Esophagus squamous epithelium (tissue), 5 donors: ENCODE results near the gene ZNF646. TPM values are rescaled to one million over a fixed set of nuclear protein-coding genes. Genes with fewer than 3 reads are reported as not detected.

Experiments
- DNase-seq: peaks from one replicate; lab custom pipeline; 2025; lab: John Stamatoyannopoulos, UW
- H3K27ac ChIP-seq, 4 donors: fragments of 200-600 bp; sonication (generic); one replicate each; pipeline ENCODE4 v1.5.1; 2016 to 2019; ENCODE audit warnings: mild to moderate bottlenecking in 1 of 4
- H3K27me3 ChIP-seq, 4 donors: fragments of 200-600 bp; sonication (generic); 1 replicate in 3 of 4; 2 replicates in 1 of 4; pipeline versions ENCODE4 v1.5.1 to v1.6.0; 2017 to 2021; ENCODE audit warnings: antibody characterized with exemption in 1 of 4
- H3K36me3 ChIP-seq, 3 donors: fragments of 200-600 bp; sonication (generic); one replicate each; pipeline ENCODE4 v1.5.1; 2016 to 2019
- H3K4me1 ChIP-seq, 3 donors: fragments of 200-600 bp; sonication (generic); one replicate each; pipeline ENCODE4 v1.5.1; 2017 to 2019
- H3K4me3 ChIP-seq, 4 donors: fragments of 200-600 bp; sonication (generic); 1 replicate in 3 of 4; 2 replicates in 1 of 4; pipeline ENCODE4 v1.5.1; 2016 to 2019; ENCODE audit warnings: mild to moderate bottlenecking in 2 of 4, moderate library complexity in 1 of 4
- H3K9me3 ChIP-seq, 3 donors: fragments of 200-600 bp; sonication (generic); one replicate each; pipeline ENCODE4 v1.5.1; 2016 to 2019
- POLR2A ChIP-seq, 4 donors: fragments of 450-650 bp; IDR thresholded peaks; one replicate each; pipeline ENCODE4 v1.6.1; 2017; ENCODE audit warnings: antibody characterized with exemption in 4 of 4, mild to moderate bottlenecking in 4 of 4, moderate library complexity in 3 of 4
- WGBS, 2 donors: methylation state at CpG; one replicate each; pipeline ENCODE4 v1.1.5; 2018; 5-methylcytosine and 5-hydroxymethylcytosine counted together
- intact Hi-C: fragments of 100-400 bp; cut with DNase I; formaldehyde crosslinking; loops from one replicate; pipeline ENCODE4 v1.15.0; 2022
- total RNA-seq, 4 donors: library from RNA; depleted of rRNA; stranded (reverse); fragments of >200 nt; gene quantifications; one replicate each; pipeline ENCODE4 v1.1.0, GENCODE V29; 2016
- TF ChIP-seq, protein P1 (sequence below), 6 experiments: fragments of 450-650 bp in 4 of 6; fragments of 200-600 bp in 2 of 6; sonication (generic) in 2 of 6; IDR thresholded peaks; one replicate each; pipeline ENCODE4 v1.5.1; 2016 to 2019; ENCODE audit warnings: antibody characterized with exemption in 6 of 6, mild to moderate bottlenecking in 4 of 6, moderate library complexity in 4 of 6
- donor health status: DM: yes; HTN: yes; CAD: no.

Gene ZNF646
- total RNA-seq, 4 donors from 2014 or later: 6.5 to 13.4 (median 10.0) TPM

DNA sequence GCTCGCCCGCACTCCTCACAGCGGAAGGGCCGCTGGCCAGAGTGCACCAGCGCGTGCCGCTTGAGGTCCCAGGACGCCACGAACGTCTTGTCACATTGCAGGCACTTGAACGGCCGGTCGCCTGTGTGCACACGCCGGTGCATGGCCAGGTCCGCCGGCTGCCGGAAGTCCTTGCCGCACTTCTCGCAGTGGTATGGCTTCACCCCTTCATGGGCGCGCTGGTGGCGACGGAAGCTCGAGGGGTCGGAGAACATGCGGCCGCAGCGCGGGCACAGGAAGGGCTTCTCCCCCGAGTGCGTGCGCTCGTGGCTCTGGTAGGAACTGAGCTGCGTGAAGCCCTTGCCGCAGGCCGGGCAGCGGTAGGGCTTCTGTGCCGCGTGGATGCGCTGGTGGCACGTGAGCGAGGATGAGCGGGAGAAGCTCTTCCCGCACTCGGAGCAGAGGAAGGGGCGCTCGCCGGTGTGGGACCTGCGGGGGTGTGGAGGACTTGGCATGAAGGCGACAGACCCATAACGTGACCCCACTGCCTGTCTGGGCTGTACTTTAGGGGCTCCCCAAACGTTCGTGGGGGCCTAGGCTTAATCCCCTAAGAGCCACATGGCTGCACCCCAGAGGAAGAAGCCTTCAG lies 12.3 kb upstream of the ZNF646 start:
- Histone ChIP-seq H3K27me3 (no peaks in the 10 kb centered on the region), H3K27ac (no peak overlapping the region), H3K4me1 (peaks cover 4 to 24% (median 13%) of the 10 kb centered on the region in 3 donors), H3K36me3 (peaks cover 20 to 62% (median 24%) of the 10 kb centered on the region in 3 donors), H3K9me3 (no peaks in the 10 kb centered on the region), H3K4me3 (no peak overlapping the region)
- DNase-seq: no peak
- intact Hi-C loops: no loop called here
- TF ChIP-seq, protein P1, sequence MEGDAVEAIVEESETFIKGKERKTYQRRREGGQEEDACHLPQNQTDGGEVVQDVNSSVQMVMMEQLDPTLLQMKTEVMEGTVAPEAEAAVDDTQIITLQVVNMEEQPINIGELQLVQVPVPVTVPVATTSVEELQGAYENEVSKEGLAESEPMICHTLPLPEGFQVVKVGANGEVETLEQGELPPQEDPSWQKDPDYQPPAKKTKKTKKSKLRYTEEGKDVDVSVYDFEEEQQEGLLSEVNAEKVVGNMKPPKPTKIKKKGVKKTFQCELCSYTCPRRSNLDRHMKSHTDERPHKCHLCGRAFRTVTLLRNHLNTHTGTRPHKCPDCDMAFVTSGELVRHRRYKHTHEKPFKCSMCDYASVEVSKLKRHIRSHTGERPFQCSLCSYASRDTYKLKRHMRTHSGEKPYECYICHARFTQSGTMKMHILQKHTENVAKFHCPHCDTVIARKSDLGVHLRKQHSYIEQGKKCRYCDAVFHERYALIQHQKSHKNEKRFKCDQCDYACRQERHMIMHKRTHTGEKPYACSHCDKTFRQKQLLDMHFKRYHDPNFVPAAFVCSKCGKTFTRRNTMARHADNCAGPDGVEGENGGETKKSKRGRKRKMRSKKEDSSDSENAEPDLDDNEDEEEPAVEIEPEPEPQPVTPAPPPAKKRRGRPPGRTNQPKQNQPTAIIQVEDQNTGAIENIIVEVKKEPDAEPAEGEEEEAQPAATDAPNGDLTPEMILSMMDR (IDR thresholded peaks at IDR 0.05): no peak
- no peak for TF ChIP-seq POLR2A (IDR thresholded peaks at IDR 0.05)
- 92 to 93% methylated on average over 3 to 41 of the region's 54 CpGs for WGBS, 2 donors

DNA sequence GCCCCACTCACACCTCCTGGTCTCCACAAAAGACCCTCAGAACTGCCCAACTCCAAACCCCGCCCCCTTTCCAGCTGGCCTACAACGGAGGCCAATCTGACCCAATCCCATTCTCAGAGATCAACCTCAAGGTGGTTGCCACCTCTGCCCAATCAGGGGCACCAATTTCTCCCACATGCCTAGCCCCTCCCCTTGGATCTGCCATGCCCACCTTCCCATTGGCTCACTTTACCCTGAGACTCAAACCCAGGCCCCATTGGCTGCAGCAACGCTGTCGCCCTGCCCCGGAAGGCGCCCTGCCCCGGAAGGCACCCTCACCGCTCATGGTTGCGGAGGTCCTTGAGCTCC lies 10.8 kb upstream of the ZNF646 start:
- no peaks in the 10 kb centered on the region for H3K27me3 ChIP-seq
- peaks cover 4 to 24% (median 13%) of the 10 kb centered on the region in 3 donors for H3K4me1 ChIP-seq
- H3K36me3 ChIP-seq: peaks cover 20 to 51% (median 24%) of the 10 kb centered on the region in 3 donors
- intact Hi-C loops: no loop called here
- no peak overlapping the region for H3K4me3 ChIP-seq
- WGBS, 2 donors: 78 to 100% methylated on average over 2 to 3 of the region's 9 CpGs
- H3K27ac ChIP-seq: peak overlapping the region in 1 of 4 donors; percentile 65
- no peaks in the 10 kb centered on the region for H3K9me3 ChIP-seq
- no peak for DNase-seq
- TF ChIP-seq POLR2A (IDR thresholded peaks at IDR 0.05): no peak
- TF ChIP-seq, protein P1 (IDR thresholded peaks at IDR 0.05): no peak

DNA sequence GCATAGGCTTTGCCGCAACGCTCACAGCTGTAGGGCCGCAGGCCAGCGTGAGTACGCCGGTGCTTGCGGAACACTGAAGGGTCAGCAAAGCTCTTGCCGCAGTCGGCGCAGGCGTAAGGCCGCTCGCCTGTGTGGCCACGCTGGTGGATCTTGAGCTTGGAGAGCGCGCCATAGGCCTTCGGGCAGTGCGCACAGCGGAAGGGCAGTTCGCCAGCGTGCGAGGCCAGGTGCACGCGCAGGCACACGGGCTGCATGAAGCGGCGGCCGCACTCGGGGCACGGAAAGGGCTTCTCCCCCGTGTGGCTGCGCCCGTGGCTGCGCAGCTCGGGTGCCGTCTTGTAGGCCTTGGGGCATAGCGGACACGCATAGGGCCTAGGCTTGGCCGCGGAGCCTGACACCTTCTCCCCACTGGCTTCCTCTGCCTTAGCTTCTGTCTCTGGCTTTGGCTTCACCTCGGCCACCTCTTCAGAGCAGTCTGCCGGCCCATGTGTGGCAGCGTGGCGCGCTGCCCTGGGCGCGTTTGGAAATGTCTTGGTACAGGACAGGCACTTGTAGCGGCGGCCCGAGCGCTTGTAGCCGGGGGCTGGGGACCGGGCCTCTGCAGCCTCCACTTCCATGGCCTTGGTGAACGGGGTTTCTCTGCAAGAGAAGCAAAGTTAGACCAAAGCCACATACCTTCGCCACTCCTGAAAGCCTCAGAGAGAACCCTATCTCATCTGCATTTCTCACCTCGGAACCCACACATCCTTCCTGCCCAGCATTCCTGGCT lies 10.2 kb upstream of the ZNF646 start:
- H3K27me3 ChIP-seq: no peaks in the 10 kb centered on the region
- TF ChIP-seq, protein P1 (IDR thresholded peaks at IDR 0.05): no peak
- no peak for TF ChIP-seq POLR2A (IDR thresholded peaks at IDR 0.05)
- H3K4me3 ChIP-seq: no peak overlapping the region
- DNase-seq: no peak
- peaks cover 20 to 46% (median 24%) of the 10 kb centered on the region in 3 donors for H3K36me3 ChIP-seq
- WGBS, 2 donors: 75 to 92% methylated on average over 9 to 21 of the region's 56 CpGs
- intact Hi-C loops: no loop called here
- no peaks in the 10 kb centered on the region for H3K9me3 ChIP-seq
- H3K27ac ChIP-seq: peak overlapping the region in 3 of 4 donors; percentile 30 to 66 (median 65)
- peaks cover 4 to 24% (median 13%) of the 10 kb centered on the region in 3 donors for H3K4me1 ChIP-seq

GRCh38 chr16:31064882-31065461 lies 9.2 kb upstream of the ZNF646 start:
- Histone ChIP-seq H3K9me3 (no peaks in the 10 kb centered on the region), H3K36me3 (peaks cover 20 to 39% (median 24%) of the 10 kb centered on the region in 3 donors), H3K27ac (peak overlapping the region; percentile 2 to 85 (median 48)), H3K4me1 (peaks cover 4 to 24% (median 13%) of the 10 kb centered on the region in 3 donors), H3K27me3 (no peaks in the 10 kb centered on the region), H3K4me3 (peak overlapping the region in 1 of 4 donors; percentile 4)
- intact Hi-C loops: no loop called here
- WGBS, 2 donors: 40 to 67% methylated on average over 2 of the region's 4 CpGs
- TF ChIP-seq, protein P1 (IDR thresholded peaks at IDR 0.05): no peak
- TF ChIP-seq POLR2A (IDR thresholded peaks at IDR 0.05): no peak
- no peak for DNase-seq

DNA sequence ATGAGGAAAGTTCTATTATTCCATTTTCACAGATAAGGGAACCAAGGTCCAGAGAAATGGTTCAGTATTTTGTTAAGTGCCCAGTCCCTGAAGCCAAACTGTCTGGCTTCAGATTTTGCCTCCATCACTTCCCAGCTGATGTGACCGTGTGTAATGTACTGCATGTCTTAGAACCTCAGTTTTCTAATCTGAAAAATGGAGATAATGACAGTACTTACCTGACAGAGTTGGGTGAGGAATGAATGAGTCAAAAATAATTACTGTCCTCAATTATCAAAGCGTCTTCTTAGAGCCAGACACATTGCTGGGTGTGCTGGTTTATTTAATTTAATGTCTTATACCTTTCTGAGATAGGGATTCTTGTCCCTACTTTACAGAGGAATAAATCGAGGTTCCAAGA lies 6.9 kb upstream of the ZNF646 start:
- no peaks in the 10 kb centered on the region for H3K27me3 ChIP-seq
- no peak overlapping the region for H3K4me3 ChIP-seq
- intact Hi-C loops: no loop called here
- peaks cover 8 to 45% (median 22%) of the 10 kb centered on the region in 3 donors for H3K4me1 ChIP-seq
- no peak overlapping the region for H3K27ac ChIP-seq
- DNase-seq: no peak
- H3K9me3 ChIP-seq: no peaks in the 10 kb centered on the region
- WGBS, 2 donors: 86 to 88% methylated on average over 3 of the region's 3 CpGs
- peaks cover 0 to 16% (median 7%) of the 10 kb centered on the region in 3 donors for H3K36me3 ChIP-seq
- TF ChIP-seq, protein P1 (IDR thresholded peaks at IDR 0.05): no peak
- TF ChIP-seq POLR2A (IDR thresholded peaks at IDR 0.05): no peak
